OCI-LY1 (cell line): ENCODE data around the gene DPH1.

Experiments
- EZH2 ChIP-seq: fragments of 200-600 bp; sonication (generic), shearing (Covaris generic); IDR thresholded peaks from 2 replicates; pipeline ENCODE4 v1.8.0; 2017; ENCODE audit warnings: borderline replicate concordance, mixed run types, mild to moderate bottlenecking, antibody characterized with exemption, low read length, moderate library complexity, mixed read lengths
- TF ChIP-seq, protein P1 (sequence below): fragments of 200-600 bp; sonication (generic), shearing (Covaris generic); IDR thresholded peaks from 2 replicates; pipeline ENCODE4 v1.5.1; 2017; ENCODE audit warnings: mild to moderate bottlenecking, antibody characterized with exemption, low read length, moderate library complexity, mixed read lengths

- TF ChIP-seq, protein P1, sequence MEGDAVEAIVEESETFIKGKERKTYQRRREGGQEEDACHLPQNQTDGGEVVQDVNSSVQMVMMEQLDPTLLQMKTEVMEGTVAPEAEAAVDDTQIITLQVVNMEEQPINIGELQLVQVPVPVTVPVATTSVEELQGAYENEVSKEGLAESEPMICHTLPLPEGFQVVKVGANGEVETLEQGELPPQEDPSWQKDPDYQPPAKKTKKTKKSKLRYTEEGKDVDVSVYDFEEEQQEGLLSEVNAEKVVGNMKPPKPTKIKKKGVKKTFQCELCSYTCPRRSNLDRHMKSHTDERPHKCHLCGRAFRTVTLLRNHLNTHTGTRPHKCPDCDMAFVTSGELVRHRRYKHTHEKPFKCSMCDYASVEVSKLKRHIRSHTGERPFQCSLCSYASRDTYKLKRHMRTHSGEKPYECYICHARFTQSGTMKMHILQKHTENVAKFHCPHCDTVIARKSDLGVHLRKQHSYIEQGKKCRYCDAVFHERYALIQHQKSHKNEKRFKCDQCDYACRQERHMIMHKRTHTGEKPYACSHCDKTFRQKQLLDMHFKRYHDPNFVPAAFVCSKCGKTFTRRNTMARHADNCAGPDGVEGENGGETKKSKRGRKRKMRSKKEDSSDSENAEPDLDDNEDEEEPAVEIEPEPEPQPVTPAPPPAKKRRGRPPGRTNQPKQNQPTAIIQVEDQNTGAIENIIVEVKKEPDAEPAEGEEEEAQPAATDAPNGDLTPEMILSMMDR = peak; percentile 69
- TF ChIP-seq EZH2 = no peak
Measured at GRCh38 chr17:2030779-2031163, 818 bp downstream of the DPH1 start.
